ENCODE measurements around the gene MACROD2. TPM values are rescaled to one million over a fixed set of nuclear protein-coding genes. Genes with fewer than 3 reads are reported as not detected.
A peak's percentile ranks its signal among the peaks of the same experiment; 100 is the strongest.

Gene MACROD2
- total RNA-seq, 1 experiment from 2014 or later = 3.4 TPM

GRCh38 chr20:15224199-15224598 is 1228.9 kb downstream of the MACROD2 start:
- no peak for DNase-seq (ENCODE audit: low read depth)

GRCh38 chr20:15227102-15227501 is 1231.8 kb downstream of the MACROD2 start:
- no peak for DNase-seq (ENCODE audit: low read depth)
- in situ Hi-C loops (cut with HindIII; ENCODE audit: low pct_unique_long_range_greater_than_20kb, low sequenced_read_pairs) = no loop called here

More at GRCh38 chr20:15224199-15224598, 1228.9 kb downstream of the MACROD2 start:
- in situ Hi-C loops (cut with HindIII; ENCODE audit: low pct_unique_long_range_greater_than_20kb, low sequenced_read_pairs) = no loop called here

GRCh38 chr20:15232243-15232642 is 1236.9 kb downstream of the MACROD2 start:
- no peak for DNase-seq (ENCODE audit: low read depth)
- in situ Hi-C loops (cut with HindIII; ENCODE audit: low pct_unique_long_range_greater_than_20kb, low sequenced_read_pairs) = no loop called here

GRCh38 chr20:15235471-15236198 is 1240.3 kb downstream of the MACROD2 start:
- peak; percentile 8 for DNase-seq (ENCODE audit: low read depth)
- in situ Hi-C loops (cut with HindIII; ENCODE audit: low pct_unique_long_range_greater_than_20kb, low sequenced_read_pairs) = no loop called here

- in situ Hi-C loops (cut with HindIII; ENCODE audit: low pct_unique_long_range_greater_than_20kb, low sequenced_read_pairs) = no loop called here
- DNase-seq (ENCODE audit: low read depth) = peak; percentile 60
These were observed 1241.5 kb downstream of the MACROD2 start for GRCh38 chr20:15236812-15237211.

GRCh38 chr20:15239542-15240206 is 1244.4 kb downstream of the MACROD2 start:
- in situ Hi-C loops (cut with HindIII; ENCODE audit: low pct_unique_long_range_greater_than_20kb, low sequenced_read_pairs) = no loop called here
- DNase-seq (ENCODE audit: low read depth) = no peak

- in situ Hi-C loops (cut with HindIII; ENCODE audit: low pct_unique_long_range_greater_than_20kb, low sequenced_read_pairs) = no loop called here
- DNase-seq (ENCODE audit: low read depth) = no peak
These were observed 1245.5 kb downstream of the MACROD2 start for GRCh38 chr20:15240801-15241200.

GRCh38 chr20:15241681-15242080 is 1246.4 kb downstream of the MACROD2 start:
- DNase-seq (ENCODE audit: low read depth) = no peak
- in situ Hi-C loops (cut with HindIII; ENCODE audit: low pct_unique_long_range_greater_than_20kb, low sequenced_read_pairs) = no loop called here

- DNase-seq (ENCODE audit: low read depth) = no peak
- in situ Hi-C loops (cut with HindIII; ENCODE audit: low pct_unique_long_range_greater_than_20kb, low sequenced_read_pairs) = no loop called here
These were observed 1247.5 kb downstream of the MACROD2 start for GRCh38 chr20:15242773-15243172.

- in situ Hi-C loops (cut with HindIII; ENCODE audit: low pct_unique_long_range_greater_than_20kb, low sequenced_read_pairs) = no loop called here
- DNase-seq (ENCODE audit: low read depth) = no peak
These were observed 1250.6 kb downstream of the MACROD2 start for GRCh38 chr20:15245896-15246295.

GRCh38 chr20:15248618-15249395 is 1253.5 kb downstream of the MACROD2 start:
- DNase-seq (ENCODE audit: low read depth) = no peak
- in situ Hi-C loops (cut with HindIII; ENCODE audit: low pct_unique_long_range_greater_than_20kb, low sequenced_read_pairs) = no loop called here

- in situ Hi-C loops (cut with HindIII; ENCODE audit: low pct_unique_long_range_greater_than_20kb, low sequenced_read_pairs) = no loop called here
- no peak for DNase-seq (ENCODE audit: low read depth)
These were observed 1255.9 kb downstream of the MACROD2 start for GRCh38 chr20:15251171-15251570.

- in situ Hi-C loops (cut with HindIII; ENCODE audit: low pct_unique_long_range_greater_than_20kb, low sequenced_read_pairs) = no loop called here
- DNase-seq (ENCODE audit: low read depth) = no peak
These were observed 1257.0 kb downstream of the MACROD2 start for GRCh38 chr20:15252304-15252703.

- in situ Hi-C loops (cut with HindIII; ENCODE audit: low pct_unique_long_range_greater_than_20kb, low sequenced_read_pairs) = no loop called here
- DNase-seq (ENCODE audit: low read depth) = no peak
These were observed 1258.1 kb downstream of the MACROD2 start for GRCh38 chr20:15253431-15253830.

GRCh38 chr20:15256676-15257568 is 1261.6 kb downstream of the MACROD2 start:
- in situ Hi-C loops (cut with HindIII; ENCODE audit: low pct_unique_long_range_greater_than_20kb, low sequenced_read_pairs) = no loop called here
- DNase-seq (ENCODE audit: low read depth) = no peak

- in situ Hi-C loops (cut with HindIII; ENCODE audit: low pct_unique_long_range_greater_than_20kb, low sequenced_read_pairs) = no loop called here
- DNase-seq (ENCODE audit: low read depth) = no peak
These were observed 1262.2 kb downstream of the MACROD2 start for GRCh38 chr20:15257569-15257870.

GRCh38 chr20:15265581-15266309 is 1270.4 kb downstream of the MACROD2 start:
- no peak for DNase-seq (ENCODE audit: low read depth)
- in situ Hi-C loops (cut with HindIII; ENCODE audit: low pct_unique_long_range_greater_than_20kb, low sequenced_read_pairs) = no loop called here

GRCh38 chr20:15267935-15268334 is 1272.6 kb downstream of the MACROD2 start:
- in situ Hi-C loops (cut with HindIII; ENCODE audit: low pct_unique_long_range_greater_than_20kb, low sequenced_read_pairs) = no loop called here
- DNase-seq (ENCODE audit: low read depth) = no peak
